Ramos (cell line): ENCODE results near the gene RARRES1.

ENCODE experiments used
- in situ Hi-C: fragments of 300-500 bp; cut with MboI; formaldehyde crosslinking; loops from one replicate; pipeline ENCODE4 v1.14.3; 2022; ENCODE audit warnings: low sequenced_read_pairs; ENCODE audit not compliant: unreplicated experiment

RARRES1 gene

DNA sequence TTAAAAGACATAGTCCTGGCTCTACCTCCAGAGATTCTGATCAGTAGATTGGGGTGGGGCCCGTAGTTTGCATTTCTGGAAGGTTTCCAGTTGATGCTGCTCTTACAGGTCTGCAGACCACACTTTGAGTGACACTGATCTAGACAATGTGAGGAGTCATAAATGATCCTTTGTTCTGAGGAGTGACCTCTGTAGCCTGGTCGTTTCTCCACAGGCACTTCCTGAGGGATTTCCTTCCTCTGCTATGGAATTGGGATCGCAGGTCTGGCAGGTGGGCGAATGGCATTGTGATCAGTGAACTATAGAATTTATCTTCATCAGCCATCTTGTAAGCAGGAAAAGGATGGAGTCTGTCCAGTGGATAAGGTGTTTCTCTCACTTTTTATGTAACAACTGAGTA, 82.5 kb downstream of the RARRES1 start:
- in situ Hi-C loops, result no loop called here
